ENCODE results near the gene CLSTN3.

DNA sequence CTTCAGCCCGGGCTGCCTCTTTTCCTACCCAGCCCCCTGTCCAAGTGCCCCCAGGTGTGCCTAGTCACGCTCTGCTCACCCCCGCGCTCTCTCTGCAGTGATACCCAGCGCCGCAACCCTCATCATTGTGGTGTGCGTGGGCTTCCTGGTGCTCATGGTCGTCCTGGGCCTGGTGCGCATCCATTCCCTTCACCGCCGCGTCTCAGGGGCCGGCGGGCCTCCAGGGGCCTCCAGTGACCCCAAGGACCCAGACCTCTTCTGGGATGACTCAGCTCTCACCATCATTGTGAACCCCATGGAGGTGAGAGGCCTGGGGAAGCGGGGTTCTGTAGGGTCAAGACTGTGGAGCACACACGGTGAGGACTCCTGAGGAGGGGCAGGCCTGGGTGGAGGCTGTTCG lies 27.2 kb downstream of the CLSTN3 start:
- no peak for TF ChIP-seq RAD51 (IDR thresholded peaks at IDR 0.05)
- no peak for TF ChIP-seq POLR2A (IDR thresholded peaks at IDR 0.05; ENCODE audit: low read depth, low read length)
- TF ChIP-seq TCF7 (IDR thresholded peaks at IDR 0.05; ENCODE audit: borderline replicate concordance) = no peak
